HepG2 (cell line): ENCODE measurements around the gene MNT. TPM values are rescaled to one million over a fixed set of nuclear protein-coding genes. Genes with fewer than 3 reads are reported as not detected.

Experiments
- ATAC-seq: fragments of 200-7000 bp; cut with Tn5 transposase; 3 replicates; pipeline ENCODE4 v1.9.1; 2020; ENCODE audit warnings: mild to moderate bottlenecking, moderate library complexity
- BruUV-seq: library from RNA; stranded (reverse); fragments of 400-500 nt; replicated peaks from 2 replicates; lab custom pipeline; 2021; lab: Mats Ljungman, UMichigan
- CTCF ChIA-PET: fragments of 300-600 bp; formaldehyde crosslinking; extraction: SDS; loops from one replicate; lab custom pipeline; 2021; ENCODE audit warnings: low total read pairs, inconsistent platforms, low intra/inter-chr PET ratio; lab: Yijun Ruan, JAX
- POLR2A ChIA-PET: fragments of 350-600 bp; sonication (Branson Sonifier 250); formaldehyde crosslinking; loops from one replicate; lab custom pipeline; 2020; ENCODE audit warnings: antibody characterized with exemption, inconsistent platforms; lab: Yijun Ruan, JAX
- DNase-seq: peaks from one replicate; pipeline ENCODE4 v3.0.0-alpha.2; 2015; ENCODE audit warnings: low spot score
- FAIRE-seq: peaks from 3 replicates; lab custom pipeline; 2011; peaks lifted over from hg19 to GRCh38; lab: Jason Lieb, UNC
- H2AFZ ChIP-seq: one replicate; pipeline ENCODE4 v1.6.1; 2011; ENCODE audit warnings: low read length, inconsistent platforms
- H3K27ac ChIP-seq: fragments of 300-600 bp; 3 replicates; pipeline ENCODE4 v1.8.0; 2011; ENCODE audit warnings: mixed run types, mild to moderate bottlenecking, mixed read lengths, low read length, inconsistent platforms; ENCODE audit not compliant: insufficient read depth; ENCODE audit errors: extremely low read length
- H3K27me3 ChIP-seq, 2 experiments: fragments of 200-600 bp in 1 of 2; 2 replicates in 1 of 2; 3 replicates in 1 of 2; pipeline versions ENCODE4 v1.6.0 to v1.8.0; 2011; ENCODE audit warnings: low read length in 2 of 2, mild to moderate bottlenecking in 2 of 2, moderate library complexity in 2 of 2, inconsistent platforms in 1 of 2; ENCODE audit not compliant: insufficient read depth in 2 of 2, control insufficient read depth in 1 of 2
- H3K36me3 ChIP-seq, 2 experiments: fragments of 200-600 bp in 1 of 2; replicated peaks in 1 of 2; 2 replicates in 1 of 2; 3 replicates in 1 of 2; pipeline versions ENCODE4 v1.5.1 to v1.8.0; 2011; ENCODE audit warnings: low read length in 2 of 2, inconsistent platforms in 1 of 2; ENCODE audit not compliant: insufficient read depth in 2 of 2, control insufficient read depth in 1 of 2
- H3K4me1 ChIP-seq: 2 replicates; pipeline ENCODE4 v1.5.1; 2012; ENCODE audit warnings: low read length, inconsistent platforms; ENCODE audit not compliant: insufficient read depth
- H3K4me2 ChIP-seq: 2 replicates; pipeline ENCODE4 v1.6.0; 2011; ENCODE audit warnings: low read depth, low read length, inconsistent platforms
- H3K4me3 ChIP-seq, 3 experiments: fragments of 200-600 bp in 1 of 3; sonication (generic), shearing (Covaris generic) in 1 of 3; replicated peaks in 1 of 3; 2 replicates each; pipeline ENCODE4 v1.5.1; 2011 to 2016; ENCODE audit warnings: low read length in 3 of 3, inconsistent platforms in 2 of 3, low read depth in 2 of 3, mild to moderate bottlenecking in 2 of 3, control low read depth in 1 of 3, mixed read lengths in 1 of 3; ENCODE audit not compliant: insufficient read depth in 1 of 3
- H3K79me2 ChIP-seq: one replicate; pipeline ENCODE4 v1.6.1; 2011; ENCODE audit warnings: low read length, inconsistent platforms; ENCODE audit not compliant: insufficient read depth
- H3K9ac ChIP-seq: 2 replicates; pipeline ENCODE4 v1.6.0; 2011; ENCODE audit warnings: mild to moderate bottlenecking, low read depth, low read length, inconsistent platforms; ENCODE audit not compliant: insufficient read depth
- H3K9me3 ChIP-seq: 2 replicates; pipeline ENCODE4 v1.5.1; 2012; ENCODE audit warnings: mild to moderate bottlenecking, low read length
- H4K20me1 ChIP-seq: 2 replicates; pipeline ENCODE4 v1.6.0; 2011; ENCODE audit warnings: inconsistent platforms, mild to moderate bottlenecking, low read length, moderate library complexity; ENCODE audit not compliant: insufficient read depth
- FOXK2 ChIP-seq: fragments of 450-650 bp; IDR thresholded peaks from 2 replicates; pipeline ENCODE4 v1.6.1; 2016
- HOXA9 ChIP-seq: sonication (generic); formaldehyde crosslinking; IDR thresholded peaks from 2 replicates; pipeline ENCODE4 v1.8.1; 2022; ENCODE audit warnings: missing genetic modification reagents, mild to moderate bottlenecking, moderate library complexity, borderline replicate concordance
- JARID2 ChIP-seq: sonication (generic); formaldehyde crosslinking; IDR thresholded peaks from 2 replicates; pipeline ENCODE4 v1.8.1; 2023; ENCODE audit warnings: missing genetic modification reagents, inconsistent platforms; ENCODE audit not compliant: insufficient replicate concordance
- JUND ChIP-seq: sonication (generic); formaldehyde crosslinking; IDR thresholded peaks from 2 replicates; pipeline ENCODE4 v1.8.0; 2022; ENCODE audit warnings: mild to moderate bottlenecking, missing genetic modification reagents
- KDM3A ChIP-seq: IDR thresholded peaks from 2 replicates; pipeline ENCODE4 v1.6.1; 2018; ENCODE audit warnings: low read depth, missing compliant biosample characterization
- MXI1 ChIP-seq: IDR thresholded peaks from 3 replicates; pipeline ENCODE4 v1.6.1; 2012; ENCODE audit warnings: low read depth, low read length, inconsistent platforms, borderline replicate concordance
- RFX3 ChIP-seq: IDR thresholded peaks from 2 replicates; pipeline ENCODE4 v1.6.1; 2016; ENCODE audit warnings: missing biosample characterization, missing genetic modification reagents
- SMC3 ChIP-seq: IDR thresholded peaks from 2 replicates; pipeline ENCODE4 v1.6.1; 2011; ENCODE audit warnings: low read length, improper control_type of control experiment
- SRY ChIP-seq: sonication (generic); formaldehyde crosslinking; IDR thresholded peaks from 2 replicates; pipeline ENCODE4 v1.8.0; 2022; ENCODE audit warnings: mild to moderate bottlenecking, missing genetic modification reagents
- TAF1 ChIP-seq: sonication (generic); formaldehyde crosslinking; IDR thresholded peaks from 2 replicates; pipeline ENCODE4 v1.4.0; 2020; ENCODE audit warnings: missing genetic modification reagents
- TBX2 ChIP-seq: sonication (generic); formaldehyde crosslinking; IDR thresholded peaks from 2 replicates; pipeline ENCODE4 v1.5.0; 2020; ENCODE audit warnings: missing genetic modification reagents, mild to moderate bottlenecking, borderline replicate concordance
- TCF7L2 ChIP-seq: IDR thresholded peaks from 2 replicates; pipeline ENCODE4 v1.6.1; 2011; ENCODE audit warnings: mild to moderate bottlenecking, low read depth, low read length, moderate library complexity
- TEAD3 ChIP-seq: optimal IDR thresholded peaks from 2 replicates; pipeline ENCODE3; 2016; ENCODE audit warnings: borderline replicate concordance
- THYN1 ChIP-seq: sonication (generic); formaldehyde crosslinking; IDR thresholded peaks from 2 replicates; pipeline ENCODE4 v1.8.1; 2023; ENCODE audit warnings: low read depth, mild to moderate bottlenecking, moderate library complexity, missing genetic modification reagents, borderline replicate concordance
- ZKSCAN1 ChIP-seq: fragments of 150-350 bp; IDR thresholded peaks from 2 replicates; pipeline ENCODE4 v1.6.1; 2014; ENCODE audit warnings: low read length
- ZNF251 ChIP-seq: sonication (generic); formaldehyde crosslinking; IDR thresholded peaks from 2 replicates; pipeline ENCODE4 v1.9.0; 2021; ENCODE audit warnings: mild to moderate bottlenecking, missing genetic modification reagents
- ZNF549 ChIP-seq: sonication (generic); formaldehyde crosslinking; IDR thresholded peaks from 2 replicates; pipeline ENCODE4 v1.5.0; 2020; ENCODE audit warnings: missing genetic modification reagents
- WGBS: methylation state at CpG from one replicate; pipeline ENCODE4 v1.1.6; 2017; ENCODE audit warnings: low lambda C conversion rate; 5-methylcytosine and 5-hydroxymethylcytosine counted together
- in situ Hi-C: cut with HindIII; loops from 2 replicates; pipeline ENCODE4 v1.10.0; 2017; ENCODE audit warnings: low pct_unique_long_range_greater_than_20kb; ENCODE audit not compliant: extremely low pct_ligation_motif_present
- intact Hi-C: fragments of 100-400 bp; cut with micrococcal nuclease; formaldehyde crosslinking; loops from one replicate; pipeline ENCODE4 v1.10.0; 2022; ENCODE audit not compliant: unreplicated experiment
- polyA plus RNA-seq, 8 experiments: library from polyadenylated mRNA; depleted of rRNA in 3 of 8; stranded (reverse) in 7 of 8; unstranded in 1 of 8; fragments of >200 nt; fragmentation: Illumina TruSeq in 4 of 8; extraction: Trizol in 4 of 8; gene quantifications; 2 replicates each; pipeline versions ENCODE4 v1.2.1 to v1.2.3, GENCODE V29; 2011 to 2016; ENCODE audit warnings: low read depth in 4 of 8, missing spikeins in 1 of 8, mixed read lengths in 1 of 8; ENCODE audit not compliant: insufficient read depth in 1 of 8
- total RNA-seq, 5 experiments: library from RNA; depleted of rRNA; stranded (reverse); fragments of >200 nt; fragmentation: Illumina TruSeq; extraction: Trizol; gene quantifications; 2 replicates each; pipeline ENCODE4 v1.2.3, GENCODE V29; 2016; ENCODE audit warnings: low read depth in 1 of 5
- TF ChIP-seq, protein P1 (sequence below): sonication (generic); formaldehyde crosslinking; IDR thresholded peaks from 2 replicates; pipeline ENCODE4 v1.5.1; 2020; ENCODE audit warnings: missing genetic modification reagents, mild to moderate bottlenecking, borderline replicate concordance
- TF ChIP-seq, protein P2 (sequence below): sonication (generic); formaldehyde crosslinking; IDR thresholded peaks from 2 replicates; pipeline ENCODE4 v1.4.0; 2020; ENCODE audit warnings: missing genetic modification reagents
- TF ChIP-seq, protein P3 (sequence below): sonication (generic); formaldehyde crosslinking; IDR thresholded peaks from 2 replicates; pipeline ENCODE4 v1.9.0; 2021; ENCODE audit warnings: missing genetic modification reagents, borderline replicate concordance

Gene MNT
- total and polyA plus RNA-seq, 2 of the 13 experiments (the other 11 are each of a cell fraction or from before 2014, with no cell fraction given), result 2.1 to 3.5 TPM

DNA sequence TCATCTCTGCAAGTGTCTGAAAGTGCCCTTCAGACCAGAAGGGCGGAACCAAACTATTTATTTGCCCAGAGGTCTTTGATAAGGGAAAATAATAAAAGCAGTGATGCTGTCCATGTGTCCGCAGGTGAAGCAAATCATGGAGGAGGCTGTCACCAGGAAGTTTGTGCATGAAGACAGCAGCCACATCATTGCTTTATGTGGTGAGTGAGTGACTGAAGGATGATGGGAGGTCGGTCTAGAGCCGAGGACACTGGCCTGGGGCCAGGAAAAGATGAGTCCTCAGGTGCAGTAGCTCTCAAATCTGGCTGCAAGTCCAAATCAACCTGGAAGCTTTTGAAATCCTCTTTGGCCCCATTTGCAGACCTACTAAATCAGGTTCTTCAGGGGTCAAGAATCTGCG, 57.4 kb downstream of the MNT start:
- Histone ChIP-seq H4K20me1 (no peaks in the 10 kb centered on the region), H3K9ac (no peak overlapping the region), H3K4me3 (no peak overlapping the region), H3K36me3 (peaks cover 6 to 15% of the 10 kb centered on the region in 2 experiments; a peak in 3 of 5 replicates), H3K27me3 (no peaks in the 10 kb centered on the region), H3K27ac (no peak overlapping the region), H3K4me1 (peaks cover 19% of the 10 kb centered on the region), H3K4me2 (no peak overlapping the region), H3K79me2 (peaks cover 1% of the 10 kb centered on the region), H2AFZ (no peak overlapping the region), H3K9me3 (no peaks in the 10 kb centered on the region)
- ATAC-seq, result no peak
- intact Hi-C loops, result no loop called here
- TF ChIP-seq ZNF251 (CRISPR knock-in tag) (no peak), TCF7L2 (no peak), TBX2 (CRISPR knock-in tag) (no peak), RFX3 (CRISPR knock-in tag) (no peak), TEAD3 (CRISPR knock-in tag) (no peak), FOXK2 (no peak), TAF1 (CRISPR knock-in tag) (no peak), HOXA9 (CRISPR knock-in tag) (no peak), KDM3A (CRISPR knock-in tag) (no peak), SMC3 (no peak), ZNF549 (no peak), ZKSCAN1 (no peak), MXI1 (no peak), SRY (CRISPR knock-in tag) (no peak), THYN1 (no peak), JARID2 (no peak), JUND (CRISPR knock-in tag) (no peak)
- TF ChIP-seq, protein P1, sequence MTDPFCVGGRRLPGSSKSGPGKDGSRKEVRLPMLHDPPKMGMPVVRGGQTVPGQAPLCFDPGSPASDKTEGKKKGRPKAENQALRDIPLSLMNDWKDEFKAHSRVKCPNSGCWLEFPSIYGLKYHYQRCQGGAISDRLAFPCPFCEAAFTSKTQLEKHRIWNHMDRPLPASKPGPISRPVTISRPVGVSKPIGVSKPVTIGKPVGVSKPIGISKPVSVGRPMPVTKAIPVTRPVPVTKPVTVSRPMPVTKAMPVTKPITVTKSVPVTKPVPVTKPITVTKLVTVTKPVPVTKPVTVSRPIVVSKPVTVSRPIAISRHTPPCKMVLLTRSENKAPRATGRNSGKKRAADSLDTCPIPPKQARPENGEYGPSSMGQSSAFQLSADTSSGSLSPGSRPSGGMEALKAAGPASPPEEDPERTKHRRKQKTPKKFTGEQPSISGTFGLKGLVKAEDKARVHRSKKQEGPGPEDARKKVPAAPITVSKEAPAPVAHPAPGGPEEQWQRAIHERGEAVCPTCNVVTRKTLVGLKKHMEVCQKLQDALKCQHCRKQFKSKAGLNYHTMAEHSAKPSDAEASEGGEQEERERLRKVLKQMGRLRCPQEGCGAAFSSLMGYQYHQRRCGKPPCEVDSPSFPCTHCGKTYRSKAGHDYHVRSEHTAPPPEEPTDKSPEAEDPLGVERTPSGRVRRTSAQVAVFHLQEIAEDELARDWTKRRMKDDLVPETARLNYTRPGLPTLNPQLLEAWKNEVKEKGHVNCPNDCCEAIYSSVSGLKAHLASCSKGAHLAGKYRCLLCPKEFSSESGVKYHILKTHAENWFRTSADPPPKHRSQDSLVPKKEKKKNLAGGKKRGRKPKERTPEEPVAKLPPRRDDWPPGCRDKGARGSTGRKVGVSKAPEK, result no peak
- TF ChIP-seq, protein P2, sequence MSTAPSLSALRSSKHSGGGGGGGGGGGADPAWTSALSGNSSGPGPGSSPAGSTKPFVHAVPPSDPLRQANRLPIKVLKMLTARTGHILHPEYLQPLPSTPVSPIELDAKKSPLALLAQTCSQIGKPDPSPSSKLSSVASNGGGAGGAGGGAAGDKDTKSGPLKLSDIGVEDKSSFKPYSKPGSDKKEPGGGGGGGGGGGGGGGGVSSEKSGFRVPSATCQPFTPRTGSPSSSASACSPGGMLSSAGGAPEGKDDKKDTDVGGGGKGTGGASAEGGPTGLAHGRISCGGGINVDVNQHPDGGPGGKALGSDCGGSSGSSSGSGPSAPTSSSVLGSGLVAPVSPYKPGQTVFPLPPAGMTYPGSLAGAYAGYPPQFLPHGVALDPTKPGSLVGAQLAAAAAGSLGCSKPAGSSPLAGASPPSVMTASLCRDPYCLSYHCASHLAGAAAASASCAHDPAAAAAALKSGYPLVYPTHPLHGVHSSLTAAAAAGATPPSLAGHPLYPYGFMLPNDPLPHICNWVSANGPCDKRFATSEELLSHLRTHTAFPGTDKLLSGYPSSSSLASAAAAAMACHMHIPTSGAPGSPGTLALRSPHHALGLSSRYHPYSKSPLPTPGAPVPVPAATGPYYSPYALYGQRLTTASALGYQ (CRISPR knock-in tag), result no peak
- TF ChIP-seq, protein P3, sequence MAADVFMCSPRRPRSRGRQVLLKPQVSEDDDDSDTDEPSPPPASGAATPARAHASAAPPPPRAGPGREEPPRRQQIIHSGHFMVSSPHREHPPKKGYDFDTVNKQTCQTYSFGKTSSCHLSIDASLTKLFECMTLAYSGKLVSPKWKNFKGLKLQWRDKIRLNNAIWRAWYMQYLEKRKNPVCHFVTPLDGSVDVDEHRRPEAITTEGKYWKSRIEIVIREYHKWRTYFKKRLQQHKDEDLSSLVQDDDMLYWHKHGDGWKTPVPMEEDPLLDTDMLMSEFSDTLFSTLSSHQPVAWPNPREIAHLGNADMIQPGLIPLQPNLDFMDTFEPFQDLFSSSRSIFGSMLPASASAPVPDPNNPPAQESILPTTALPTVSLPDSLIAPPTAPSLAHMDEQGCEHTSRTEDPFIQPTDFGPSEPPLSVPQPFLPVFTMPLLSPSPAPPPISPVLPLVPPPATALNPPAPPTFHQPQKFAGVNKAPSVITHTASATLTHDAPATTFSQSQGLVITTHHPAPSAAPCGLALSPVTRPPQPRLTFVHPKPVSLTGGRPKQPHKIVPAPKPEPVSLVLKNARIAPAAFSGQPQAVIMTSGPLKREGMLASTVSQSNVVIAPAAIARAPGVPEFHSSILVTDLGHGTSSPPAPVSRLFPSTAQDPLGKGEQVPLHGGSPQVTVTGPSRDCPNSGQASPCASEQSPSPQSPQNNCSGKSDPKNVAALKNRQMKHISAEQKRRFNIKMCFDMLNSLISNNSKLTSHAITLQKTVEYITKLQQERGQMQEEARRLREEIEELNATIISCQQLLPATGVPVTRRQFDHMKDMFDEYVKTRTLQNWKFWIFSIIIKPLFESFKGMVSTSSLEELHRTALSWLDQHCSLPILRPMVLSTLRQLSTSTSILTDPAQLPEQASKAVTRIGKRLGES (CRISPR knock-in tag), result no peak
- in situ Hi-C loops, result no loop called here
- WGBS, result 87% methylated on average over 4 of the region's 5 CpGs
- no peak for DNase-seq
- CTCF ChIA-PET, result no interaction called here
- FAIRE-seq, result no peak
- POLR2A ChIA-PET, result no interaction called here
- BruUV-seq, result no TSS peak
